Vagina (tissue), 2 donors: Measurements from ENCODE around the gene ANKHD1.

ENCODE experiments used
- CTCF ChIP-seq, 3 experiments: fragments of 450-650 bp in 2 of 3; fragments of 200-600 bp in 1 of 3; sonication (generic) in 1 of 3; IDR thresholded peaks; one replicate each; pipeline ENCODE4 v1.5.1; 2017 to 2019; ENCODE audit warnings: antibody characterized with exemption in 3 of 3, mild to moderate bottlenecking in 2 of 3, moderate library complexity in 2 of 3
- POLR2A ChIP-seq, 2 donors: fragments of 450-650 bp; IDR thresholded peaks; one replicate each; pipeline ENCODE4 v1.6.1; 2017; ENCODE audit warnings: antibody characterized with exemption in 2 of 2, mild to moderate bottlenecking in 2 of 2, moderate library complexity in 2 of 2

DNA sequence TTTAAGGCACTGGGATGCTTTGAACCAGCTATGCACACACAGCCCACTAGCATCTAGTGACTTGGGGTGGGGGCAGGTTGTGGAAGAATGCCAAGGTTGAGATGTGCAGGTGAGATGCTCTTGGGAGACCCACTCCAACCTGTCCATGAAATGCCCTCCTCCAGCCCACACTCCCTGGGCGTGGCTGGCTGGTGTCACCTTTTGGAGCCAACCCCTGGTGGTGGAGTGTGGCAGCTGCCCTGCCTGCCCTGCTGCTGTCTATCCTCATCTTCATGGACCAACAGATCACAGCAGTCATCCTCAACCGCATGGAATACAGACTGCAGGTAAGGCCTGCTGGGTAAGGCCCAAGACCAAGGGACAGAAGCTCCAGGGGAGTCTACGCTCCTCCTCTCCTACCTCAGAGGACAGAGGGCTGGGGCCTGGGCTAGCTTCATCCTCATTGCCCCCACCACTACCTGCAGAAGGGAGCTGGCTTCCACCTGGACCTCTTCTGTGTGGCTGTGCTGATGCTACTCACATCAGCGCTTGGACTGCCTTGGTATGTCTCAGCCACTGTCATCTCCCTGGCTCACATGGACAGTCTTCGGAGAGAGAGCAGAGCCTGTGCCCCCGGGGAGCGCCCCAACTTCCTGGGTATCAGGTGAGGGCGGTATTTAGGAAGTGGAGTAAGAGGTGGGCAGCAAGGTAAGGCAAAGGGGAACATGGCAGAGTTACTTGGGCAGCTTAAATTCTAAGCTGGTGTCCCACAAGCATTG, 34.2 kb upstream of the ANKHD1 start:
- TF ChIP-seq CTCF (IDR thresholded peaks at IDR 0.05) = no peak
- TF ChIP-seq POLR2A (IDR thresholded peaks at IDR 0.05) = no peak
